RWPE1 (cell line): Measurements from ENCODE around the gene STARD9.

Experiments used
- CTCF ChIA-PET: fragments of 350-600 bp; sonication (Branson Sonifier 250); formaldehyde crosslinking; extraction: SDS; loops from one replicate; lab custom pipeline; 2021; lab: Yijun Ruan, JAX
- POLR2A ChIA-PET: fragments of 400-600 bp; formaldehyde crosslinking; extraction: SDS; loops from one replicate; lab custom pipeline; 2020; ENCODE audit warnings: antibody characterized with exemption; ENCODE audit not compliant: low non-redundant PET; lab: Yijun Ruan, JAX
- DNase-seq: peaks from one replicate; pipeline ENCODE4 v3.0.0; 2012; ENCODE audit warnings: low spot score
- H3K27ac ChIP-seq: fragments of 450-650 bp; 2 replicates; pipeline ENCODE4 v1.5.1; 2017
- TF ChIP-seq, protein P1 (sequence below): fragments of 450-650 bp; conservative IDR thresholded peaks from 2 replicates; pipeline ENCODE4 v1.5.1; 2017; ENCODE audit warnings: low read depth, mild to moderate bottlenecking

The STARD9 gene

DNA sequence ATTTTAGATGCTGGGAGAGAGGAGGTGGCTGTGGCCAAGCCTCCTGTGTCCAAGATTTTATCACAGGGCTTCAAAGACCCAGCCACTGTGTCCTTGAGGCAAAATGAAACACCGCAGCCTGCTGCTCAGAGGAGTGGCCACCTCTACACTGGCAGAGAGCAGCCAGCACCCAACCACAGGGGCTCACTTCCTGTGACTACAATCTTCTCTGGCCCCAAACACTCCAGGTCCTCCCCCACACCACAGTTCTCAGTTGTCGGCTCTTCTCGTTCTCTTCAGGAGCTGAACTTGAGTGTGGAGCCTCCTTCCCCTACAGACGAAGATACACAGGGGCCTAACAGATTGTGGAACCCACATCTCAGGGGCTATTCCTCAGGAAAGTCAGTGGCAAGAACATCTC lies 115.9 kb downstream of the STARD9 start:
- no peak for DNase-seq
- ChIA-PET POLR2A (no interaction called here), CTCF (interaction anchor here (0.8 kb wide), 1 partner anchor 12 kb away, joined by 4 read pairs; no protein-coding TSS in a partner anchor)
- no peak overlapping the region for H3K27ac ChIP-seq
- TF ChIP-seq, protein P1, sequence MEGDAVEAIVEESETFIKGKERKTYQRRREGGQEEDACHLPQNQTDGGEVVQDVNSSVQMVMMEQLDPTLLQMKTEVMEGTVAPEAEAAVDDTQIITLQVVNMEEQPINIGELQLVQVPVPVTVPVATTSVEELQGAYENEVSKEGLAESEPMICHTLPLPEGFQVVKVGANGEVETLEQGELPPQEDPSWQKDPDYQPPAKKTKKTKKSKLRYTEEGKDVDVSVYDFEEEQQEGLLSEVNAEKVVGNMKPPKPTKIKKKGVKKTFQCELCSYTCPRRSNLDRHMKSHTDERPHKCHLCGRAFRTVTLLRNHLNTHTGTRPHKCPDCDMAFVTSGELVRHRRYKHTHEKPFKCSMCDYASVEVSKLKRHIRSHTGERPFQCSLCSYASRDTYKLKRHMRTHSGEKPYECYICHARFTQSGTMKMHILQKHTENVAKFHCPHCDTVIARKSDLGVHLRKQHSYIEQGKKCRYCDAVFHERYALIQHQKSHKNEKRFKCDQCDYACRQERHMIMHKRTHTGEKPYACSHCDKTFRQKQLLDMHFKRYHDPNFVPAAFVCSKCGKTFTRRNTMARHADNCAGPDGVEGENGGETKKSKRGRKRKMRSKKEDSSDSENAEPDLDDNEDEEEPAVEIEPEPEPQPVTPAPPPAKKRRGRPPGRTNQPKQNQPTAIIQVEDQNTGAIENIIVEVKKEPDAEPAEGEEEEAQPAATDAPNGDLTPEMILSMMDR, result no peak

DNA sequence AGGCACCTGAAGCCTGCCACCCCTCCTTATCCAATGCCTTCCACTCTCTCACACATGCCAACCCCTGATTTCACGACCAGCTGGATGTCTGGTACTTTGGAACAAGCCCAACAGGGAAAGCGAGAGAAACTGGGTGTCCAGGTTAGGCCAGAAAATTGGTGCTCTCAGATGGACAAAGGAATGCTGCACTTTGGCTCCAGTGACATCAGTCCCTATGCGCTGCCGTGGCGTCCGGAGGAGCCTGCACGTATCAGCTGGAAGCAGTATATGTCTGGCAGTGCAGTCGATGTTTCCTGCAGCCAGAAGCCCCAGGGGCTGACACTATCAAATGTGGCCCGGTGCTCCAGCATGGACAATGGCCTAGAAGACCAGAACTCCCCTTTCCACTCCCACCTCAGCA lies 116.4 kb downstream of the STARD9 start:
- ChIA-PET CTCF (interaction anchor here (0.8 kb wide), 1 partner anchor 12 kb away, joined by 4 read pairs; no protein-coding TSS in a partner anchor), POLR2A (no interaction called here)
- DNase-seq, result no peak
- no peak overlapping the region for H3K27ac ChIP-seq
- TF ChIP-seq, protein P1, result no peak

DNA sequence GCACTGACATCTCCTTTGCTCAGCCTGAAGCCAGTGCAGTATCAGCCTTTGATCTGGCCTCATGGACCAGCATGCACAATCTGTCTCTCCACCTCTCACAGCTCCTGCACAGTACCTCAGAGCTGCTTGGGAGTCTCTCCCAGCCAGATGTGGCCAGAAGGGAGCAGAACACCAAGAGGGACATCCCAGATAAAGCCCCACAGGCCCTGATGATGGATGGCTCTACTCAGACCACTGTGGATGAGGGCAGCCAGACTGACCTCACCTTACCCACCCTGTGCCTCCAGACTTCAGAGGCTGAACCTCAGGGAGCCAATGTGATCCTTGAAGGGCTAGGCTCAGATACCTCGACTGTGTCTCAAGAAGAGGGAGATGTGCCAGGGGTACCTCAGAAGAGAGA lies 117.1 kb downstream of the STARD9 start:
- no peak overlapping the region for H3K27ac ChIP-seq
- ChIA-PET CTCF (no interaction called here), POLR2A (no interaction called here)
- TF ChIP-seq, protein P1, result no peak
- DNase-seq, result no peak

DNA sequence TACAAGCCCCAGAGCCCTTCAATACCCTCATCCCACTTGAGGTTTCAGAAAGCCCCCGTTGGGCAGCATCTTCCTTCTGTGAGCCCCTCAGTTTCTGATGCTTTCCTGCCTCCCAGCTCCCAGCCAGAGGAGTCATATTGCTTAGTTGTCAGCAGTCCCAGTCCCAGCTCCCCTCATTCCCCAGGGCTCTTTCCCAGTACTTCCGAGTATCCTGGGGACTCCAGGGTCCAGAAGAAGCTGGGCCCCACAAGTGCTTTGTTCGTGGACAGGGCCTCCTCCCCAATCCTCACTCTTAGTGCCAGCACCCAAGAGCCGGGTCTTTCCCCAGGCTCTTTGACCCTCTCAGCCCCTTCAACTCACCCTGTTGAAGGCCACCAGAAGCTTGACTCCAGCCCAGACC lies 117.6 kb downstream of the STARD9 start:
- no peak overlapping the region for H3K27ac ChIP-seq
- TF ChIP-seq, protein P1, result no peak
- POLR2A ChIA-PET, result no interaction called here
- CTCF ChIA-PET, result no interaction called here
- no peak for DNase-seq

DNA sequence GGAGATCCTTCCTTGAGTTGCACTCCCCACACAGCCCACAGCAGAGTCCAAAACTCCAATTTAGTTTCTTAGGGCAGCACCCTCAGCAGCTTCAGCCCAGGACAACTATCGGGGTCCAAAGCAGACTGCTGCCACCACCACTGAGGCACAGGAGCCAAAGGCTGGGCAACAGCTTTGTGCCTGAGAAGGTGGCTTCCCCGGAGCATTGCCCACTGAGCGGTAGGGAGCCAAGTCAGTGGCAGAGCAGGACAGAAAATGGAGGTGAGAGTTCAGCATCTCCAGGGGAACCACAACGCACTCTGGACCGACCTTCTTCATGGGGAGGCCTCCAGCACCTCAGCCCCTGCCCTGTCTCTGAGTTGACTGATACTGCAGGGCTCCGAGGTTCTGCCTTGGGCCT lies 118.1 kb downstream of the STARD9 start:
- TF ChIP-seq, protein P1, result no peak
- no peak for DNase-seq
- ChIA-PET CTCF (no interaction called here), POLR2A (no interaction called here)
- no peak overlapping the region for H3K27ac ChIP-seq

DNA sequence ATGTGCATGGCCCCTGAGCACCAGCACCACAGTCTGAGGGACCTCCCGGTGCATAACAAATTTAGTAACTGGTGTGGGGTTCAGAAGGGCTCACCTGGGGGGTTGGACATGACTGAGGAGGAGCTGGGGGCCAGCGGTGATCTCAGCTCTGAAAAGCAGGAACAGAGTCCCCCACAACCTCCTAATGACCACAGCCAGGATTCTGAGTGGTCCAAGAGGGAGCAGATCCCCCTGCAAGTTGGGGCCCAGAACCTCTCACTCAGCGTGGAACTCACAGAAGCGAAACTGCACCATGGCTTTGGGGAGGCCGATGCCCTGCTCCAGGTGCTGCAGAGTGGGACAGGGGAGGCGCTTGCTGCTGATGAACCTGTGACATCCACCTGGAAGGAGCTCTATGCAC lies 118.5 kb downstream of the STARD9 start:
- TF ChIP-seq, protein P1, result no peak
- CTCF ChIA-PET, result interaction anchor here (0.6 to 1.3 kb wide), 3 partner anchors 10 to 1732 kb away, joined by 3 to 4 read pairs (median 4); no protein-coding TSS in a partner anchor
- POLR2A ChIA-PET, result no interaction called here
- H3K27ac ChIP-seq, result no peak overlapping the region
- no peak for DNase-seq
